Measurements from ENCODE around the gene FJX1.

Gene FJX1

DNA sequence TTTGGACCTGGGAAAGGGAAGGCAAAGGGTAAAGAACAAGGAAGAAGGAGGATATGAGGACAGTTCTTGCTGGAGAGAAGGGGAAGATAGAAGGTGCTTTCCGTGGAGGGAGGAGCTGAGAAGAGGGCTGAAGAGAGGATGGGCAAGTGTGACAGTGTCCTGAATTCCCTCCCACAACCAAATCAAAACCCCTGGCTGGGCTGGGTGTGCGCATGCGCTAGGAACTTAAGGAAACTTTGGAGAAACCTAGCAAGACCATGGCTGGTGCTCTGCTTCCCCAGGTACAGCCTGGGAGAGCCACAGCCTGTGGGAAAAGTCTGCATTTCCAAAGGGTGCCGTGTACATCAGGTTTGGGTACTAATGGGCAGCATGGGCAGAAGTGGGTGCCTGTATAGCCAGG is 29.0 kb upstream of the FJX1 start:
- no peak overlapping the region for H3K4me3 ChIP-seq (ENCODE audit: low read length)
- no peak overlapping the region for H3K9ac ChIP-seq (ENCODE audit: low read length)
- H3K27me3 ChIP-seq (ENCODE audit: control insufficient read depth, insufficient read depth, low read length) = no peaks in the 10 kb centered on the region
- H3K4me1 ChIP-seq (ENCODE audit: control insufficient read depth, insufficient read depth, low read length) = no peaks in the 10 kb centered on the region
- no peaks in the 10 kb centered on the region for H3K36me3 ChIP-seq (ENCODE audit: control insufficient read depth, insufficient read depth, low read length)
- H3K9me3 ChIP-seq (ENCODE audit: control insufficient read depth, low read length) = no peaks in the 10 kb centered on the region

DNA sequence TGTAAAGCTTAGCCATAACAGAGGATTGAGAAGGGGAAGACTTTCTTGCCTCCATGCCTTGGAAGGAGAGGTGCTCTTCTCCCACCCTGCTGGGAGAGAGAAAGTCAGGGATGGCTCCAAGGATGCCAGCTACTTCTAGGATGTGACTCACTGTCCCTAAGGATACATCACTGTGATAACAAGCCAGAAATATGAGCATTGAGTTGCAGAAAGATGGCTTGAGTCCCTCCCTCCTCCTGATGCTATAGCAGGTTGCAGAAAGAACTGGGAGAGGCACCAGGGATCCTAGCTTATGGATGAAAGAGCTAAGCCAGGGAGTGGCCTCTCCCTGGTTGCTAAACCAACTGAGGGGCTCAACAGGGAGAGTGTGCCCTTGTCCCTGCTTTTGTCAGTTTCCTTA is 27.8 kb upstream of the FJX1 start:
- no peak overlapping the region for H3K9ac ChIP-seq (ENCODE audit: low read length)
- no peak overlapping the region for H3K4me3 ChIP-seq (ENCODE audit: low read length)
- no peaks in the 10 kb centered on the region for H3K9me3 ChIP-seq (ENCODE audit: control insufficient read depth, low read length)
- H3K27me3 ChIP-seq (ENCODE audit: control insufficient read depth, insufficient read depth, low read length) = no peaks in the 10 kb centered on the region
- no peaks in the 10 kb centered on the region for H3K36me3 ChIP-seq (ENCODE audit: control insufficient read depth, insufficient read depth, low read length)
- no peaks in the 10 kb centered on the region for H3K4me1 ChIP-seq (ENCODE audit: control insufficient read depth, insufficient read depth, low read length)

DNA sequence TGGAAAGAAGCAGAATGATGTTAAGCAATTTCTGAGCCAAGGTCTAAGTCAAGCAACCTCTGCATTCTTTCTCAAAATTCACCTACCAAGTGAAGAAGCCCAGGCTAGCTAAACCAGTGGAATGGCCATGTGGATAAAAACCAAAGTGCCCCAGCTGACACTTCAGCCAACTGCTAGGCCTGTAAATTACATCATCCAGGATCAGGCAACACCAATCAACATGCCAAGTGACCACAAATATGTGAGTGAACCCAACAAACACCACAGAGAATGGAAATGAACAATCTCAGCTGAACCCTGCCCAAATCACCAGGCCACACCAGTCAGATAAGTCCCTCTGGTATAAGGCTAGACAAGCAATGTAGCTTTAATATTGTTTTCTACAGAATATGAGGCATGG is 25.1 kb upstream of the FJX1 start:
- Histone ChIP-seq H3K4me1 (ENCODE audit: control insufficient read depth, insufficient read depth, low read length) (no peaks in the 10 kb centered on the region), H3K36me3 (ENCODE audit: control insufficient read depth, insufficient read depth, low read length) (no peaks in the 10 kb centered on the region), H3K9me3 (ENCODE audit: control insufficient read depth, low read length) (no peaks in the 10 kb centered on the region), H3K9ac (ENCODE audit: low read length) (no peak overlapping the region), H3K27me3 (ENCODE audit: control insufficient read depth, insufficient read depth, low read length) (no peaks in the 10 kb centered on the region), H3K4me3 (ENCODE audit: low read length) (no peak overlapping the region)

DNA sequence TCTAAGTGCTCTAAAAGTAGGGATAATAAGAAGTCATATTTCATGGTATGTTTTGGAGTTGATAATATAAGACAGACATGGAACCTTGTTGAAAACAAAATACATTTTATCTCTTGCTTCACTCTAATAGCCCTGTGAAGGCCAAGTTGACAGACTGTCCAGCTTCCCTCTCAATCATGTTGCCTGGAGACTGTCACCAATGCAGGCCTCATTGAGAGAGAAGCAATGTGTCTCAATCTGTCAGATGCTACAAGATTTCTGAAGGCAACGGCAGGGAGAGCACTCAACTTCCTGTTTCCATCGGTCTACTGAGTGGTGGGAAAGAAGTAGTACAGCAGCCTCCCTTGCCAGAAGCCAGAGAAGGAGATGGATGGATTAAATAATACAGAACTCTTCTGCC is 23.6 kb upstream of the FJX1 start:
- Histone ChIP-seq H3K9me3 (ENCODE audit: control insufficient read depth, low read length) (no peaks in the 10 kb centered on the region), H3K9ac (ENCODE audit: low read length) (no peak overlapping the region), H3K36me3 (ENCODE audit: control insufficient read depth, insufficient read depth, low read length) (no peaks in the 10 kb centered on the region), H3K4me3 (ENCODE audit: low read length) (no peak overlapping the region), H3K27me3 (ENCODE audit: control insufficient read depth, insufficient read depth, low read length) (no peaks in the 10 kb centered on the region), H3K4me1 (ENCODE audit: control insufficient read depth, insufficient read depth, low read length) (no peaks in the 10 kb centered on the region)

DNA sequence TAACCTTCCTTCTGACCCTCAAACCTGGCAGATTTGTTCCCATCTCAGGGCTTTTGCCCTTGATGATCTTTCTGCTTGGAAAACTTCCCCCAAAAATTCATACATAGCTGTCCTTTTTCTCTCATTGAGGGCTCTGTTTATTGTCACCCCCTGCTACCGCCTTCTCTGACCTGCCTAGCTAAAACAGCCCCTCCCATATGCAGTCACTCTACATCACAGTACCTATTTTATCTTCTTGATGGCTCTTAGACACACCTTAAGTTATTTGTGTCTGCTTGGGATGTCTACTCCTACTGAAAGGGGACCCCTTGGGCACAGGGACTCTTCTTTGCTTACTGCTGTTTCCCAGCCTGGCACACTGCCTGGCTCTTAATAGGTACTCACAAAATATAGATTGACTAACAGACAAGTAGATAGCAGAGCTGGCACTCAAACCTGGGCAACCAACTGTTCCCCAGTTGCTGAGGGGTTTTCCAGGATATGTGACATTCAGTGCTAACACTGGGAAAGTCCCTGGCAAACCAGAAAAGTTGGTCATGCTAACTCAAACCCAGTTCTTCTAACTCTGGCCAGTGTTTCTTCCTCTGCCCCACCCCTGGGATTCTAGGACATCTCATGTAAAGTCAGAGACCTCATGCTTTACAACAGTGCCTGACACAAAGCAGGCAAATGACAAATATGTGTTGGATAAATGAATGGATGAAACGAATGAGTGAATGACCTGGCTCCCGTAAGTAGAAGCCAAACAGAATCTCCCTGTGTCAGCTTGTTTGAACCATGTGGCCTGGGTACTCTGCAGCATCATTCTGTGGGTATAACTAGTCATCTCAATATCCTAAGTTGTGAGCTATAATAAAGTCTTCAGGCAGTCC is 19.8 kb upstream of the FJX1 start:
- no peaks in the 10 kb centered on the region for H3K9me3 ChIP-seq (ENCODE audit: control insufficient read depth, low read length)
- H3K9ac ChIP-seq (ENCODE audit: low read length) = no peak overlapping the region
- H3K4me3 ChIP-seq (ENCODE audit: low read length) = no peak overlapping the region
- no peaks in the 10 kb centered on the region for H3K4me1 ChIP-seq (ENCODE audit: control insufficient read depth, insufficient read depth, low read length)
- H3K36me3 ChIP-seq (ENCODE audit: control insufficient read depth, insufficient read depth, low read length) = no peaks in the 10 kb centered on the region
- H3K27me3 ChIP-seq (ENCODE audit: control insufficient read depth, insufficient read depth, low read length) = no peaks in the 10 kb centered on the region

DNA sequence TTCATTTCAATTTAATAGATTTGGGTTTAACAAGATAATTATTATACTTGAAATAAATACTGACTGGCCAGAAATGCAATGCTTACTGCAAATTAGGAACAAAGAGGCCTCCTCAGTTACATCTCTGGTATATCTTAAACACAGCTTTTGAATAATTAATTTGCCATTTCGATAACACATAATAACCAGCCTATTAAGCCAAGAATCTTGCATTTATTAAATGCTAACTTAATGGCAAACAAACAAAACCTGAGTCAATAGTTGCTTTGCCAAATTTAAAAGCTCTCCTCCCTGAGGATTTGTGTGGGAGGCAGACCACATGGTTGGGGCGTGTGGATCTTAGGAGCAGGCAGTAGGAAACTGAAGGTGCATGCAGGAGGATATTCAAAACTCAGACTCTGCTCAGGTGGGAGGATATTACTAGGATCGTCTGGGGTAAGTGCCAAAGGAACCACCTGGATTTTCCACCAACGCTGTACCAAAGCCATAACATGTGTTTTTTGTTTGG is 17.9 kb upstream of the FJX1 start:
- Histone ChIP-seq H3K27me3 (ENCODE audit: control insufficient read depth, insufficient read depth, low read length) (no peaks in the 10 kb centered on the region), H3K36me3 (ENCODE audit: control insufficient read depth, insufficient read depth, low read length) (no peaks in the 10 kb centered on the region), H3K4me1 (ENCODE audit: control insufficient read depth, insufficient read depth, low read length) (no peaks in the 10 kb centered on the region), H3K4me3 (ENCODE audit: low read length) (no peak overlapping the region), H3K9ac (ENCODE audit: low read length) (no peak overlapping the region), H3K9me3 (ENCODE audit: control insufficient read depth, low read length) (no peaks in the 10 kb centered on the region)

DNA sequence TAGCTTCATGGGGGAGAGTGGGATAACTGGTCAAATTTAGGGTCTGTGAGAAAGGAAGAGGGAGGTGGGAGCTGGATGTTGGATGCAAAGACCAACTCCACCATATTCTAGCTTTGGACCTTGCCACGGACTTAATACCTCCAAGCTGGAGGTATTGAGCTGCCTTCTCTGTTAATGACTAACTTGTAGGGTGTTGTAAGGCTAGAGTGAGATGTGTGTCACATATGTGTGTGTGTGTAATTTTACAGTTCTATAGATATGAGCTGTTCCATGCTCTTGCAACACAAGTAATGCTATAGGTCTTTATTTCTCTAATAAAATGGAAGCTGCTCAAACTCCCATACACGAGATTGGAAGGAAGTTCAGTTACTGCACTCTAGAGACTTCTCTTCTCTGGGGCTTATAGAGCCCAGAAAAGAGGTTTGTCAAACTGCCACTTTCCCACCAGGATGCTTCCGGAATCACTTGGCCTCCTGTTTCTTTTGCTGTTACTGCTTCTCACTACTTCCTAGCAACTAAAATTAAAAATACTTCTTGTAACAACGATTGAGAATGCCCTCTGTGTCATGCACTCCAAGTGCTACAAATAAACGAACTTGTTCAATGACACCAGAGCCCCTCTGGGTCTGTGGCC is 16.0 kb upstream of the FJX1 start:
- no peak overlapping the region for H3K4me3 ChIP-seq (ENCODE audit: low read length)
- no peaks in the 10 kb centered on the region for H3K4me1 ChIP-seq (ENCODE audit: control insufficient read depth, insufficient read depth, low read length)
- no peak overlapping the region for H3K9ac ChIP-seq (ENCODE audit: low read length)
- H3K27me3 ChIP-seq (ENCODE audit: control insufficient read depth, insufficient read depth, low read length) = no peaks in the 10 kb centered on the region
- no peaks in the 10 kb centered on the region for H3K9me3 ChIP-seq (ENCODE audit: control insufficient read depth, low read length)
- no peaks in the 10 kb centered on the region for H3K36me3 ChIP-seq (ENCODE audit: control insufficient read depth, insufficient read depth, low read length)

DNA sequence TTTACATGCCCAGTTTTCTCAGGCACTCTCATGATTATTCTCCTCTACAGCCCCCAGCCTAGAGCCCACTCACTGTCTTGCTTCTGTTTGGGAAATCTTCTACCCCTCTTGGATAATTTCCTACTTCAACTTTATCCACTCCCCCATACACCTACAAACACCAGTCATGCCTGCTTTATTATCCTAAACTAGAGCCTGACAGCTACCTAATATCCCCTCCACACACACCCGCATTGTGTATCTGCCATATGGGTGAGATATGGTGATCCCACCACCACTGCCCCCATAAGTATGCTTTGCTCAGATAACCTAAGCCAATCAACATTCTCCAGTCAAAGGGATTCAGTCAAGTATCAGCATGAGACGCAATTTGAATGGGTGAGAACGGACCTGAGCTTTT is 15.3 kb upstream of the FJX1 start:
- Histone ChIP-seq H3K27me3 (ENCODE audit: control insufficient read depth, insufficient read depth, low read length) (no peaks in the 10 kb centered on the region), H3K9me3 (ENCODE audit: control insufficient read depth, low read length) (no peaks in the 10 kb centered on the region), H3K36me3 (ENCODE audit: control insufficient read depth, insufficient read depth, low read length) (no peaks in the 10 kb centered on the region), H3K9ac (ENCODE audit: low read length) (no peak overlapping the region), H3K4me1 (ENCODE audit: control insufficient read depth, insufficient read depth, low read length) (no peaks in the 10 kb centered on the region), H3K4me3 (ENCODE audit: low read length) (no peak overlapping the region)

DNA sequence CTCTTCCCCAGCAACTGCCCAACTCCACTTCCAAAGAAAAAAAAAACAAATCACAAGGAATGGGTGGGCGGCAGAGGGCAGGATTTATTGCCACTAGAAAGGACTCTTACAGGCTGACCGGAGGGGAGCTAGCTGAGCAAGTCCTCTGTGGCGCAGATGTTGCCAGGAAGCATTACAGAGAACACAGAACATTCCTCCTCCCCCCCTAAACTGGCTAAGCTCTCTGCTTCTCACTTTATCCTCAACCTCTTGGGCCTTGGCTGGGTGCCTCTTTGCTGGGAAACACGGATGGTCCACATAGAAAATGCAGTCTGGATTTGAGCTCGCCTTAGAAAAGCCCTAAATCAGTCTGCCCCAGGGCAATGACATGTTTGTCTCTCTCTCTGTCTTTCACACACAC is 12.6 kb upstream of the FJX1 start:
- no peaks in the 10 kb centered on the region for H3K9me3 ChIP-seq (ENCODE audit: control insufficient read depth, low read length)
- no peaks in the 10 kb centered on the region for H3K36me3 ChIP-seq (ENCODE audit: control insufficient read depth, insufficient read depth, low read length)
- no peaks in the 10 kb centered on the region for H3K4me1 ChIP-seq (ENCODE audit: control insufficient read depth, insufficient read depth, low read length)
- no peaks in the 10 kb centered on the region for H3K27me3 ChIP-seq (ENCODE audit: control insufficient read depth, insufficient read depth, low read length)
- H3K4me3 ChIP-seq (ENCODE audit: low read length) = no peak overlapping the region
- no peak overlapping the region for H3K9ac ChIP-seq (ENCODE audit: low read length)

DNA sequence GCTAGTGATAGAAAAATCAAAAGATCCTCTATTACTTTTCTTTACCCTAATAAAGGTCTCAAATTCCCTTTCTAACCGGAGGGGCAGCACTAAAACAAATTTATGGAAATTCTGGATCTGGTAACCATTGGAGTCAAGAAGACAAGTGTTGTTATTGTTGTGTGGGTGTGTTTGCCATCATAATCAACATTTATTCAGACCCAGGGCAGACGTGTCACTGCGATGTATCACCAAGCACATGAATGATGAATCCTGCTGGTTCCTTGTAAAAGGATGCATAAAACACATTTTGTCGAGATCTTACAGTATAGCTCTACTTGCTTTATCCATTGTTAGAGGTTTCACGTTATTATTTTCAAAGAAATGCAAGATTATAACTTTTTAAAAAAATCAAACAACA is 12.1 kb upstream of the FJX1 start:
- Histone ChIP-seq H3K27me3 (ENCODE audit: control insufficient read depth, insufficient read depth, low read length) (no peaks in the 10 kb centered on the region), H3K9ac (ENCODE audit: low read length) (no peak overlapping the region), H3K4me1 (ENCODE audit: control insufficient read depth, insufficient read depth, low read length) (no peaks in the 10 kb centered on the region), H3K9me3 (ENCODE audit: control insufficient read depth, low read length) (no peaks in the 10 kb centered on the region), H3K4me3 (ENCODE audit: low read length) (no peak overlapping the region), H3K36me3 (ENCODE audit: control insufficient read depth, insufficient read depth, low read length) (no peaks in the 10 kb centered on the region)

DNA sequence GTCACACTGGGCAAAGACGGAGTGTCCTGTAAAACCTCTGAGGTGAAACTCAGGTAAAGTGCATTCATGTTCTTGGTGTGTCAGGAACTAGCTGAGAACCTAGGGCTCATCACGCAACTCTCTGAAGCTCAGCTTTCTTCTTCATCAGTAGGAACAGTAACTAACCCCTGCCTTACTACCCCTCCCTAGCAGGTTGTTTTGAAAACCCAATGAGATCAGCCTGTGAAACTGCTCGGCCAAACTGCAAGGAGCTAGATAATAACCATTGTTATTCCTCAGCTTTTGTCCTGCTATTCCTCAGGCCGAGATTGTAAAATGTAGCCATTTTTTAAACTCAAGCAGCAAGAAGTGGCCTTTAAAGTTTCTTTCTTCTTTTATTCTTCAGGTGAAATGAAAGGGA is 9.8 kb upstream of the FJX1 start:
- H3K9ac ChIP-seq (ENCODE audit: low read length) = no peak overlapping the region
- no peaks in the 10 kb centered on the region for H3K9me3 ChIP-seq (ENCODE audit: control insufficient read depth, low read length)
- no peaks in the 10 kb centered on the region for H3K27me3 ChIP-seq (ENCODE audit: control insufficient read depth, insufficient read depth, low read length)
- H3K36me3 ChIP-seq (ENCODE audit: control insufficient read depth, insufficient read depth, low read length) = no peaks in the 10 kb centered on the region
- no peak overlapping the region for H3K4me3 ChIP-seq (ENCODE audit: low read length)
- no peaks in the 10 kb centered on the region for H3K4me1 ChIP-seq (ENCODE audit: control insufficient read depth, insufficient read depth, low read length)

DNA sequence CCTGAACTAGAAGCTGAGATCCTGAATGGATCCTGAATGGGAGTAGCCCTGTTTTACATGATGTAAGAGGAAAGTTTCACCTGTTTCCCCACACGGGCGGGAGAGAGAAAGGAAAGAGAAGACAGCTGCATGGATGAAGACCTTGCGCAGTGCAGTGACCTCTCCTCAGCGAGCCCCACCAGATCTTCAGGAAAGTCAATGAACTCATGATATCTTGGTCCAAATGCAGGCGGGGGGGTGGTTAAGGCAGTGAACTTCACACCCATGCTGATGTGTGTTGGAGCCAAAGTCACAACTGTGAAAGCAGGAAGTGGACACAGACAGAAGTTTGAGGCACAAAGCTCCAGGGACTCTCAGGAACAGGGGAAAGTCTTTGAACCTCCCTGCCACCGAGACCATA is 8.6 kb upstream of the FJX1 start:
- Histone ChIP-seq H3K9ac (ENCODE audit: low read length) (no peak overlapping the region), H3K4me3 (ENCODE audit: low read length) (no peak overlapping the region), H3K36me3 (ENCODE audit: control insufficient read depth, insufficient read depth, low read length) (no peaks in the 10 kb centered on the region), H3K4me1 (ENCODE audit: control insufficient read depth, insufficient read depth, low read length) (no peaks in the 10 kb centered on the region), H3K27me3 (ENCODE audit: control insufficient read depth, insufficient read depth, low read length) (no peaks in the 10 kb centered on the region), H3K9me3 (ENCODE audit: control insufficient read depth, low read length) (no peaks in the 10 kb centered on the region)
